SK-N-MC (cell line): ENCODE measurements around the gene CBL.

ENCODE experiments used
- DNase-seq: peaks from one replicate; pipeline ENCODE4 v3.0.0-alpha.2; 2011; ENCODE audit warnings: low read depth, low spot score
- H3K27ac ChIP-seq: fragments of 200-600 bp; sonication (generic); 2 replicates; pipeline ENCODE4 v1.5.1; 2016; ENCODE audit warnings: mixed run types
- H3K36me3 ChIP-seq: fragments of 200-600 bp; sonication (generic); 2 replicates; pipeline ENCODE4 v1.6.1; 2017; ENCODE audit warnings: antibody characterized with exemption, low read length, mixed read lengths; ENCODE audit not compliant: insufficient read depth
- H3K4me3 ChIP-seq: fragments of 200-600 bp; sonication (generic); 2 replicates; pipeline ENCODE4 v1.5.1; 2016
- H3K9ac ChIP-seq: fragments of 200-600 bp; sonication (generic); 2 replicates; pipeline ENCODE4 v1.8.0; 2017; ENCODE audit warnings: mixed run types, mixed read lengths; ENCODE audit not compliant: insufficient read length
- H3K9me3 ChIP-seq: fragments of 200-600 bp; sonication (generic); 2 replicates; pipeline ENCODE4 v1.6.1; 2017; ENCODE audit warnings: low read depth, mild to moderate bottlenecking, antibody characterized with exemption, low read length, moderate library complexity, mixed read lengths
- EZH2 ChIP-seq: fragments of 200-600 bp; sonication (generic); IDR thresholded peaks from one replicate; pipeline ENCODE4 v1.6.1; 2017; ENCODE audit warnings: antibody characterized with exemption
- FOXP2 ChIP-seq: optimal IDR thresholded peaks from 2 replicates; pipeline ENCODE3; 2011; ENCODE audit warnings: mild to moderate bottlenecking, moderate library complexity; ENCODE audit not compliant: insufficient read depth; ENCODE audit errors: extremely low read length, control extremely low read depth
- POLR2AphosphoS5 ChIP-seq: IDR thresholded peaks from 2 replicates; pipeline ENCODE4 v1.6.1; 2012; ENCODE audit warnings: mild to moderate bottlenecking, low read depth, low read length, borderline replicate concordance

Gene CBL

DNA sequence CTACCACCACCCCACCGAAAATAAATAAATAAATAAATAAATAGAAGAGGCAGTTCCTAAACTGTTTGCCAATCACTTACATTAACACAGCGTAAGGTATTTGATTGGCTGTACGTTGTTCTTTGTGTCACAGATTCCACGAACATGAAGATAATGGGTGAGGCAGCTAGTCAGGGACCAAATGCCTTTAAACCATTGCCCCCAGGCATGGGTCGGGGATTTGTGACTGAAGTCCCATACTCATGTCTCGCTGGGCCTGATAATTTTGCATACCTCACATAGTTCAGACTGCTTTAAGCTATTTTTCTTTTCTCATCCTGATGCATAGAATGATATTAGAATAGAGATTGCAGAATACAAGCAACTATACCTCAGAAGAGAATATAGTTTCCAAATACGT, 3.6 kb upstream of the CBL start:
- TF ChIP-seq FOXP2 (no peak), POLR2AphosphoS5 (no peak), EZH2 (no peak)

DNA sequence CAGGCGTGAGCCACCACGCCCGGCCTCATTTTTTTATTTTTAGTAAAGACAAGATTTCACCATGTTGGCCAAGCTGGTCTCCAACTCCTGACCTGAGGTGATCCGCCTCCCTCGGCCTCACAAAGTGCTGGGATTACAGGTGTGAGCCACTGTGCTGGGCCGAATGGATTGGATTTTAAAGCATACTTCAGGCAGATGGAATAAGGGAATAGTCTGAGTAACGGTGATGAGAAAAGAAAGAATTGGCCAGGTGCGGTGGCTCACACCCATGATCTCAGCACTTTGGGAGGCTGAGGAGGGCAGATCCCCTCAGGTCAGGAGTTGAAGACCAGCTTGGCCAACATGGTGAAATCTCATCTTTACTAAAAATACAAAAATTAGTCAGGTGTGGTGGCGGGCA, 2.1 kb upstream of the CBL start:
- TF ChIP-seq EZH2 (no peak), FOXP2 (no peak), POLR2AphosphoS5 (no peak)
- Histone ChIP-seq H3K9me3 (no peaks in the 10 kb centered on the region), H3K36me3 (no peaks in the 10 kb centered on the region; the same call in 1 of the 2 replicates), H3K4me3 (no peak overlapping the region), H3K9ac (no peak overlapping the region), H3K27ac (no peak overlapping the region)
- DNase-seq, result no peak

More for the DNA sequence above, 3.6 kb upstream of the CBL start:
- DNase-seq, result no peak
- no peak overlapping the region for H3K4me3 ChIP-seq
- no peak overlapping the region for H3K27ac ChIP-seq
- H3K9ac ChIP-seq, result no peak overlapping the region
- no peaks in the 10 kb centered on the region for H3K36me3 ChIP-seq
- H3K9me3 ChIP-seq, result no peaks in the 10 kb centered on the region

DNA sequence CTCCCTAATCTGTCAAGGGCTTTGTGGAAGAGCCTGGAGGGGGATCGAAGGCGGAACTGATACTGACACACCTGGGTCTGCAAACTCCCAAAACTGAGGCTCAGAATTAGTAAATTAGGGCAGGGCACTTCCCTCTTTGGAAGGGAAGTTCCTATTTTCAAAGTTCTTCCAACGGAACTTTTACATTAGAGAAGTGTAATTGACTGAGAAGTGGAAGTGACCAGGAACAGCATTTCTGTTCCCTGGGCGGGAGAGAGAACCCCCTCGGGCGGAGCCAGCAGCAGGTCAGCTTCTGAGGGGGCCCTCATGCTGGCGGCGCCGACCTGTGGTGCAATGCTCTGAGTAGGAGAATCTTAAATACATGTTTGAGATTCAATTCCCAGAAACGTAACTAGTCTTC, 1.1 kb upstream of the CBL start:
- Histone ChIP-seq H3K4me3 (peak overlapping the region; percentile 98), H3K36me3 (no peaks in the 10 kb centered on the region; the same call in 1 of the 2 replicates), H3K9ac (peak overlapping the region; percentile 55), H3K27ac (no peak overlapping the region), H3K9me3 (no peaks in the 10 kb centered on the region)
- TF ChIP-seq POLR2AphosphoS5, result no peak
- no peak for DNase-seq

GRCh38 chr11:119206511-119207414, 624 bp downstream of the CBL start:
- no peak for TF ChIP-seq FOXP2
- no peak for TF ChIP-seq EZH2
- no peak for TF ChIP-seq POLR2AphosphoS5
- Histone ChIP-seq H3K9ac (peak overlapping the region; percentile 87), H3K9me3 (no peaks in the 10 kb centered on the region), H3K4me3 (peak overlapping the region; percentile 98), H3K27ac (no peak overlapping the region), H3K36me3 (no peaks in the 10 kb centered on the region; the same call in 1 of the 2 replicates)
- DNase-seq, result no peak

DNA sequence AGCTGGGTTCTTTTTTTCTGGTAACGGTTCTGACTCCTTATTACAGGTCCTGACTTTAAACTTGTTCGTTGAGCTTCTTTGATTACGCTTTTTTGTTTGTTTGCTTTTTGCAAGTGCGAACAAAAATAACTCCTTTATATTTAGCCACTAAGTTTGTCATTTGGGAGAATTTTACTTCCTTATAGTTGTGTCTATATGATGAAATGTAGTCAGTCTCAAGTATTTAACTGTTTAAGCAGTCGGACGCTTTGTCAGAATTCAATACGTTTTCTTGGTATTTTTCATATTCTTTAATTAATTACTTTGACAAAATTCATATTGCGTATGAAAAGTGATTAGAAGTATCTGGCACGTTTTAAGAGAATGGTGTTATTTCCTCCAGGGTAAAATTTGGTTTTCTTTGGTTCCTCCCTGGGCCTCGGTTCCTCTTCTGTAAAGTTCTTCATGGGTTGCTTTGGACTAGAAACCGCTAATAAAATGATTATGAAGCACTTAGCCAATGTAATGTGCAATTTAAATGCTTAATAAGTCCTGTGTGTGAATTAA, 1.3 kb downstream of the CBL start:
- no peak for DNase-seq
- TF ChIP-seq POLR2AphosphoS5, result no peak
- TF ChIP-seq EZH2, result no peak
- no peak for TF ChIP-seq FOXP2
- H3K27ac ChIP-seq, result peak overlapping the region; percentile 27; the same call in 1 of the 2 replicates
- H3K9me3 ChIP-seq, result no peaks in the 10 kb centered on the region
- peak overlapping the region; percentile 98 for H3K4me3 ChIP-seq
- no peaks in the 10 kb centered on the region; the same call in 1 of the 2 replicates for H3K36me3 ChIP-seq
- peak overlapping the region; percentile 51 for H3K9ac ChIP-seq

- H3K4me3 ChIP-seq, result no peak overlapping the region
- no peaks in the 10 kb centered on the region; the same call in 1 of the 2 replicates for H3K36me3 ChIP-seq
- no peaks in the 10 kb centered on the region for H3K9me3 ChIP-seq
- no peak overlapping the region for H3K27ac ChIP-seq
- H3K9ac ChIP-seq, result no peak overlapping the region
- TF ChIP-seq EZH2 (no peak), POLR2AphosphoS5 (no peak), FOXP2 (no peak)
- no peak for DNase-seq
Observed at GRCh38 chr11:119209186-119209585, 3.0 kb downstream of the CBL start.

- Histone ChIP-seq H3K27ac (no peak overlapping the region), H3K36me3 (no peaks in the 10 kb centered on the region; the same call in 1 of the 2 replicates), H3K9me3 (no peaks in the 10 kb centered on the region), H3K9ac (no peak overlapping the region), H3K4me3 (no peak overlapping the region)
- DNase-seq, result no peak
- TF ChIP-seq EZH2, result no peak
- TF ChIP-seq FOXP2, result no peak
- no peak for TF ChIP-seq POLR2AphosphoS5
Observed at GRCh38 chr11:119210050-119210449, 3.9 kb downstream of the CBL start.

GRCh38 chr11:119218141-119218878, 12.2 kb downstream of the CBL start:
- no peak overlapping the region for H3K27ac ChIP-seq
- no peak overlapping the region for H3K4me3 ChIP-seq
- H3K9me3 ChIP-seq, result no peaks in the 10 kb centered on the region
- H3K36me3 ChIP-seq, result no peaks in the 10 kb centered on the region
- no peak overlapping the region for H3K9ac ChIP-seq
- DNase-seq, result no peak
- no peak for TF ChIP-seq EZH2
- TF ChIP-seq POLR2AphosphoS5, result no peak
- TF ChIP-seq FOXP2, result no peak
